ENCODE data around the gene KRT81. TPM values are rescaled to one million over a fixed set of nuclear protein-coding genes. Genes with fewer than 3 reads are reported as not detected.
"Not testable (repeated sequence)": the region's sequence is repeated elsewhere in the genome, so short reads cannot be mapped to it uniquely, and the experiment has no call there.

KRT81 gene
- total RNA-seq, 1 donor from 2014 or later, result not detected

GRCh38 chr12:52298677-52299190 lies 7.4 kb upstream of the KRT81 start:
- intact Hi-C loops (cut with DNase I), result no loop called here
- ATAC-seq (no peak), DNase-seq (no peak)
- TF ChIP-seq, protein P1, sequence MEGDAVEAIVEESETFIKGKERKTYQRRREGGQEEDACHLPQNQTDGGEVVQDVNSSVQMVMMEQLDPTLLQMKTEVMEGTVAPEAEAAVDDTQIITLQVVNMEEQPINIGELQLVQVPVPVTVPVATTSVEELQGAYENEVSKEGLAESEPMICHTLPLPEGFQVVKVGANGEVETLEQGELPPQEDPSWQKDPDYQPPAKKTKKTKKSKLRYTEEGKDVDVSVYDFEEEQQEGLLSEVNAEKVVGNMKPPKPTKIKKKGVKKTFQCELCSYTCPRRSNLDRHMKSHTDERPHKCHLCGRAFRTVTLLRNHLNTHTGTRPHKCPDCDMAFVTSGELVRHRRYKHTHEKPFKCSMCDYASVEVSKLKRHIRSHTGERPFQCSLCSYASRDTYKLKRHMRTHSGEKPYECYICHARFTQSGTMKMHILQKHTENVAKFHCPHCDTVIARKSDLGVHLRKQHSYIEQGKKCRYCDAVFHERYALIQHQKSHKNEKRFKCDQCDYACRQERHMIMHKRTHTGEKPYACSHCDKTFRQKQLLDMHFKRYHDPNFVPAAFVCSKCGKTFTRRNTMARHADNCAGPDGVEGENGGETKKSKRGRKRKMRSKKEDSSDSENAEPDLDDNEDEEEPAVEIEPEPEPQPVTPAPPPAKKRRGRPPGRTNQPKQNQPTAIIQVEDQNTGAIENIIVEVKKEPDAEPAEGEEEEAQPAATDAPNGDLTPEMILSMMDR (IDR thresholded peaks at IDR 0.05), result no peak
- Histone ChIP-seq H3K27me3 (no peaks in the 10 kb centered on the region), H3K36me3 (no peaks in the 10 kb centered on the region), H3K4me3 (no peak overlapping the region), H3K27ac (no peak overlapping the region), H3K4me1 (no peaks in the 10 kb centered on the region), H3K9me3 (no peaks in the 10 kb centered on the region)

- Histone ChIP-seq H3K27ac (no peak overlapping the region), H3K9me3 (no peaks in the 10 kb centered on the region), H3K27me3 (peaks cover 16% of the 10 kb centered on the region), H3K36me3 (no peaks in the 10 kb centered on the region), H3K4me1 (no peaks in the 10 kb centered on the region), H3K4me3 (no peak overlapping the region)
- DNase-seq, result no peak
- intact Hi-C loops (cut with DNase I), result no loop called here
- peak; percentile 71 for ATAC-seq
- TF ChIP-seq, protein P1 (IDR thresholded peaks at IDR 0.05), result no peak
Observed at GRCh38 chr12:52296572-52297215, 5.4 kb upstream of the KRT81 start.

DNA sequence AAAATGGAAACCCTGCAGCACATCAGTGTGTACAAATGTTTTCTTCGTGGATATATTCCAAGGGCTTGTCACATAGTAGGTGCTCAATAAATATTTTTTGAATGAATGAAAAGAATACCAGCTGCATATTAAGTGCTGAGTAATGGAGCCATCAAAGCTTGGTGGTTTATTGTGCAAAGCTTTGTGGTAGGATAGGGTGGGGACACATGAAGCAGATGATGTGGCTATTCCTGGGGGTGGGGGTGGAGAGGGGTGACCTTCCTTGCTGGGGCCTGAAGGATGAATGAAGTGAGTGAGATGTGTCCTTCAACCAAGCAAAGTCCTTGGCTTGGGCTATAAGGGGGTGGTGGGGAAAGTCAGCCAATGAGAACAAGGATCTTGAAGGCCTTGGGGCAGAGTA lies 4.3 kb upstream of the KRT81 start:
- TF ChIP-seq, protein P1 (IDR thresholded peaks at IDR 0.05), result no peak

DNA sequence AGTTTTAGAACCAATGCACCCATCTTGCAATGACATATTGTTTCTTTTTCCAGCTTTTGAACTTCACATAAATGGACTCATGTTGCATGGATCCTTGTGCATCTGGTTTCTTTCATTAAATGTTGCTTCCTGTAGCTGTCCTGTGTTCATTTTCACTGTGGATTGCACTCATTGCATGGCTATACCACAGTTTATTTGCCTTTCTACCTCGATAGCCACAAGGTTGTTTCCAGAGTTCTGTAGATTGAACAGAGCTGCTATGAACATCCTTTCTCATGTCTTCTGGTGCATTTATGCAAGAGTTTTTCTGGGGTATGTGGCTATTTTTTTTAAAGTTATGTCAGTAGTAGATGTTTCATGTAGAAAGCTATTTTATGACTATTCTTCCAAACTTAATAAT lies 3.5 kb upstream of the KRT81 start:
- TF ChIP-seq, protein P1 (IDR thresholded peaks at IDR 0.05), result no peak

More for the DNA sequence above, 4.3 kb upstream of the KRT81 start:
- Histone ChIP-seq H3K27ac (no peak overlapping the region), H3K27me3 (peaks cover 19% of the 10 kb centered on the region), H3K36me3 (no peaks in the 10 kb centered on the region), H3K4me3 (no peak overlapping the region), H3K4me1 (no peaks in the 10 kb centered on the region), H3K9me3 (no peaks in the 10 kb centered on the region)
- ATAC-seq (no peak), DNase-seq (no peak)
- intact Hi-C loops (cut with DNase I), result no loop called here

GRCh38 chr12:52293926-52294325 lies 2.6 kb upstream of the KRT81 start:
- ATAC-seq (no peak), DNase-seq (no peak)
- intact Hi-C loops (cut with DNase I), result no loop called here
- TF ChIP-seq, protein P1 (IDR thresholded peaks at IDR 0.05), result no peak
- H3K27me3 ChIP-seq, result peaks cover 19% of the 10 kb centered on the region
- no peak overlapping the region for H3K4me3 ChIP-seq
- no peaks in the 10 kb centered on the region for H3K36me3 ChIP-seq
- H3K4me1 ChIP-seq, result no peaks in the 10 kb centered on the region
- H3K27ac ChIP-seq, result no peak overlapping the region
- no peaks in the 10 kb centered on the region for H3K9me3 ChIP-seq

More for the DNA sequence above, 3.5 kb upstream of the KRT81 start:
- ATAC-seq (no peak), DNase-seq (no peak)
- Histone ChIP-seq H3K4me3 (no peak overlapping the region), H3K36me3 (no peaks in the 10 kb centered on the region), H3K9me3 (no peaks in the 10 kb centered on the region), H3K27ac (no peak overlapping the region), H3K4me1 (no peaks in the 10 kb centered on the region), H3K27me3 (peaks cover 19% of the 10 kb centered on the region)
- intact Hi-C loops (cut with DNase I), result no loop called here

DNA sequence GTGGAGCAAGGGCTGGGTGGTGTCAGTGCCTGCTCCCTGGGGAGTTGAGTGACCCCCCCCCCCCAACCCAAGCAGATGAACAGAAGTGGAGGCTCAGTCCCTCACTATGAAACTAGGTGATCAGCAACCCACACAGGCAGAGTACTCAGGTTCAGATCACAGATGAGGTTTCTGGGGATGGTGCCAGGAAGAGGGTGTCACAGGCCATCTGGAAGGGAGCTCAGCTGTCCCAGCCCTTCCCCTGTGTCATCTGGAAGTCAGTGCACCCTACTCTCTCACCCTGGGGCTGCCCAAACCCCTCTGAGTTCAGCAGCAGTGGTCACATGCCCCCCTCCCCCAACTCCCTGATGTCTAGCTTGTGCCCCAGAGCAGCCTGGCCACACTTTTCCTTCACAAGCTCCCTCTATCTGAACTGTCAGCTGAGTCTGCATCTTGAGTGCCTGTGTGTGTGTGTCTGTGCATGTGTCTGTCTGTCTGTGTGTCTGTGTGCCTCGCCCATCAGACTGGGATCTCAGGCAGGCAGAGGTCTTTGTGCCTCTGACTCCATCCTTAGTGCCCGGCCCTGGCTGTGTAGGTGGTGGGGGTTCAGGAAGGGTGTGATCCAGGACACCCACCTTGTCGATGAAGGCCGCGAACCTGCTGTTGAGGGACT lies 725 bp downstream of the KRT81 start:
- H3K27me3 ChIP-seq, result peaks cover 19% of the 10 kb centered on the region
- DNase-seq; H3K4me3 ChIP-seq; ATAC-seq; H3K9me3 ChIP-seq; H3K4me1 ChIP-seq; intact Hi-C loops (cut with DNase I); H3K27ac ChIP-seq; H3K36me3 ChIP-seq: not testable (repeated sequence)

- H3K4me1 ChIP-seq; H3K4me3 ChIP-seq; H3K36me3 ChIP-seq; intact Hi-C loops (cut with DNase I); DNase-seq; H3K27ac ChIP-seq; H3K9me3 ChIP-seq: not testable (repeated sequence)
- ATAC-seq, result peak; percentile 38
- H3K27me3 ChIP-seq, result peaks cover 15% of the 10 kb centered on the region
Observed at GRCh38 chr12:52287816-52288805, 3.2 kb downstream of the KRT81 start.
